ENCODE results near the gene TGFBR2.

DNA sequence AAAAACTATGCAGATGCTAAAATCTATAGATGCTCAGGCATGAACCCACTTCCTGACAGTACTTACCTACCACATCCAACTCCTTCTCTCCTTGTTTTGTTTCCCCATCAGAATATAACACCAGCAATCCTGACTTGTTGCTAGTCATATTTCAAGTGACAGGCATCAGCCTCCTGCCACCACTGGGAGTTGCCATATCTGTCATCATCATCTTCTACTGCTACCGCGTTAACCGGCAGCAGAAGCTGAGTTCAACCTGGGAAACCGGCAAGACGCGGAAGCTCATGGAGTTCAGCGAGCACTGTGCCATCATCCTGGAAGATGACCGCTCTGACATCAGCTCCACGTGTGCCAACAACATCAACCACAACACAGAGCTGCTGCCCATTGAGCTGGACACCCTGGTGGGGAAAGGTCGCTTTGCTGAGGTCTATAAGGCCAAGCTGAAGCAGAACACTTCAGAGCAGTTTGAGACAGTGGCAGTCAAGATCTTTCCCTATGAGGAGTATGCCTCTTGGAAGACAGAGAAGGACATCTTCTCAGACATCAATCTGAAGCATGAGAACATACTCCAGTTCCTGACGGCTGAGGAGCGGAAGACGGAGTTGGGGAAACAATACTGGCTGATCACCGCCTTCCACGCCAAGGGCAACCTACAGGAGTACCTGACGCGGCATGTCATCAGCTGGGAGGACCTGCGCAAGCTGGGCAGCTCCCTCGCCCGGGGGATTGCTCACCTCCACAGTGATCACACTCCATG lies 65.3 kb downstream of the TGFBR2 start:
- TF ChIP-seq EZH2 (IDR thresholded peaks at IDR 0.05) = no peak
- no peak for TF ChIP-seq POLR2AphosphoS5 (IDR thresholded peaks at IDR 0.05; ENCODE audit: borderline replicate concordance, low read depth, low read length)

Measured in SK-N-MC (cell line).